Activated B cell treated with CpG ODN at 0.5 μM for 24 hours (primary cell): Measurements from ENCODE around the gene SHISAL1. TPM values are rescaled to one million over a fixed set of nuclear protein-coding genes. Genes with fewer than 3 reads are reported as not detected.

Experiments
- ATAC-seq: fragments of 200-7000 bp; cut with Tn5 transposase; one replicate; pipeline ENCODE4 v1.10.0; 2021; ENCODE audit warnings: low read depth, mild to moderate bottlenecking, moderate library complexity
- CTCF ChIA-PET: fragments of 350-600 bp; sonication (Branson Sonifier 250); formaldehyde crosslinking; loops from one replicate; lab custom pipeline; 2021; ENCODE audit warnings: antibody characterized with exemption; lab: Charles Lee
- POLR2A ChIA-PET: fragments of 350-600 bp; sonication (Branson Sonifier 250); formaldehyde crosslinking; loops from one replicate; lab custom pipeline; 2021; ENCODE audit warnings: antibody characterized with exemption; lab: Charles Lee
- DNase-seq: peaks from one replicate; pipeline ENCODE4 v3.0.0; 2022
- H3K27ac Mint-ChIP-seq: one replicate; pipeline ENCODE4 v1.8.0; 2020; ENCODE audit warnings: mixed read lengths
- H3K27me3 Mint-ChIP-seq: one replicate; pipeline ENCODE4 v1.8.0; 2021; ENCODE audit warnings: mixed read lengths
- H3K36me3 Mint-ChIP-seq: one replicate; pipeline ENCODE4 v1.8.0; 2021; ENCODE audit warnings: low read depth, mixed read lengths
- H3K4me1 Mint-ChIP-seq: one replicate; pipeline ENCODE4 v1.8.0; 2021; ENCODE audit warnings: mixed read lengths
- H3K4me3 Mint-ChIP-seq: one replicate; pipeline ENCODE4 v1.8.0; 2020; ENCODE audit warnings: mild to moderate bottlenecking, mixed read lengths
- H3K9me3 Mint-ChIP-seq: one replicate; pipeline ENCODE4 v1.8.0; 2020; ENCODE audit warnings: mixed read lengths
- CTCF ChIP-seq: fragments of 200-600 bp; IDR thresholded peaks from one replicate; pipeline ENCODE4 v1.8.0; 2022; ENCODE audit warnings: antibody characterized with exemption, mild to moderate bottlenecking
- intact Hi-C: fragments of 100-400 bp; cut with micrococcal nuclease; formaldehyde crosslinking; loops from one replicate; pipeline ENCODE4 v1.15.1; 2024
- total RNA-seq: library from RNA; stranded (reverse); gene quantifications from 2 replicates; pipeline ENCODE4 v1.2.3, GENCODE V29; 2022

SHISAL1 gene
- total RNA-seq, 1 donor from 2014 or later: not detected

DNA sequence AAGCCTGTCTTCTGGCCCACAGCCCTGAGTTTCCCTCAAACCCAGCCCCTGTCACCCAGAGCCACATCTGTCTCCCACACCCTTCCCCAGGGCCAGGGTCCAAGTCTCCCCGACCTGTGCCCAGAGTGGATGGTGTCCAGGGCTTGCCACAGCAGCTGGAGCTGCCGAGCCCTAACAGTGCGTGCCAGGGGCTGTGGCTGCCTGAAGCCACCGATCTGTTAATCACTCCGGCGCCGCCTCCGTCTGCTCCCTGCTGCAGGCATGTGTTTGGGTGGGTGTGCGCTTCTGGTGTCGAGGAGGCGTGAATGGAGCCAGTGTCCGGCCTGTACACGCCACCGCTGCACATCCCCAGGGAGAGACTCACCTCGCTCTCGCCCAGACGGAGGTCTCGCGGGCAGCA, 26.1 kb downstream of the SHISAL1 start:
- ChIA-PET POLR2A (no interaction called here), CTCF (no interaction called here)
- intact Hi-C loops: no loop called here
- DNase-seq (no peak), ATAC-seq (no peak)
- H3K4me1 Mint-ChIP-seq: no peaks in the 10 kb centered on the region
- H3K9me3 Mint-ChIP-seq: no peaks in the 10 kb centered on the region
- no peak for TF ChIP-seq CTCF
- H3K4me3 Mint-ChIP-seq: no peak overlapping the region
- peaks cover 19% of the 10 kb centered on the region for H3K27me3 Mint-ChIP-seq
- H3K27ac Mint-ChIP-seq: no peak overlapping the region
- H3K36me3 Mint-ChIP-seq: no peaks in the 10 kb centered on the region

- POLR2A ChIA-PET: no interaction called here
- TF ChIP-seq CTCF: no peak
- H3K4me3 Mint-ChIP-seq: no peak overlapping the region
- intact Hi-C loops: no loop called here
- H3K9me3 Mint-ChIP-seq: no peaks in the 10 kb centered on the region
- no peaks in the 10 kb centered on the region for H3K4me1 Mint-ChIP-seq
- ATAC-seq: no peak
- H3K27ac Mint-ChIP-seq: no peak overlapping the region
- no peak for DNase-seq
- no peaks in the 10 kb centered on the region for H3K36me3 Mint-ChIP-seq
- CTCF ChIA-PET: no interaction called here
- peaks cover 24% of the 10 kb centered on the region for H3K27me3 Mint-ChIP-seq
These were observed 28.0 kb downstream of the SHISAL1 start for GRCh38 chr22:44284711-44285110.

DNA sequence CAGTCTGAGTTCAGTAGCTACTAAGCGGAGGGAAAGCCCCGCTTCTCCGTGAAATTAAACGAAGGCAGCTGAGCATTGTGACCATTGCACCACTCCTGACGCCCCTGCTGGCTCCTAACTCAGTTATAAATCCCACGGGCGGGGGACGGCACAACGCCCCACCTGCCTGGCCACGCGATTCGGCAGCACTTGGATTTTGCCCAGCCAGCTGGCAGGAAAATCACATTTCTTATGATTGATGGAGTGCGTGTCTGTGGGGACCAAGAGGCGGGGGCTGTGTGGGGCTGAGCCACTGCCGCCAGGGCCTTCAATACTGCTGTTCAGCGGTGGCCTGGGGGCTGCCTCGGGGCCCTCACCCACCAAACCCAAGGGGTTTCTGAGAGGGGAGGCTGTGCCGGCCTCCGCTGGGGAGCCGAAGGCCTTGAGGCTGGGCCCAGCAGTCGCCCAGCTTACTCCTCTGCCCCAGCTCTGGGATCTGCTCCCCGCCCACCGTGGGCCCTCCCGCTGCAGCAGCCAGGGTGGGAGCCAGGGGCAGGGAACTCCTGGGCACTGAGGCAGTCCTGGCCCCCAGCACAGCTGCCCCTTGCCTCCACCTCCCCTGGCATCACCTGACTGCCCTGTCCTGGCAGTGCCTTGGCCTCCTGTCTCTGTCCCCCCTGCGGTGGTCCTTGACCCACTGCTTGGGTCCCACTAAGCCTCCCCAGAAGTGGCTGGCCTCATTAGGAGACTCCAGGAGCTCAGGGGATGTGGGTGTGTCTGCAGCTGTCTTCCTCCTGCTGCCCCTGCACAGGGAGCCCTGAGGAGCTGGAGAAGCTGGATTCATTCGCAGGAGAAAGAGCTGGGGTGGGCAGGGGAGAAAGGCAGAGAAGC, 30.7 kb downstream of the SHISAL1 start:
- intact Hi-C loops: no loop called here
- no peak for TF ChIP-seq CTCF
- Mint-ChIP-seq H3K4me1 (no peaks in the 10 kb centered on the region), H3K9me3 (no peaks in the 10 kb centered on the region), H3K4me3 (no peak overlapping the region), H3K36me3 (no peaks in the 10 kb centered on the region), H3K27ac (no peak overlapping the region), H3K27me3 (peaks cover 33% of the 10 kb centered on the region)
- ChIA-PET POLR2A (no interaction called here), CTCF (no interaction called here)
- ATAC-seq: no peak
- no peak for DNase-seq

DNA sequence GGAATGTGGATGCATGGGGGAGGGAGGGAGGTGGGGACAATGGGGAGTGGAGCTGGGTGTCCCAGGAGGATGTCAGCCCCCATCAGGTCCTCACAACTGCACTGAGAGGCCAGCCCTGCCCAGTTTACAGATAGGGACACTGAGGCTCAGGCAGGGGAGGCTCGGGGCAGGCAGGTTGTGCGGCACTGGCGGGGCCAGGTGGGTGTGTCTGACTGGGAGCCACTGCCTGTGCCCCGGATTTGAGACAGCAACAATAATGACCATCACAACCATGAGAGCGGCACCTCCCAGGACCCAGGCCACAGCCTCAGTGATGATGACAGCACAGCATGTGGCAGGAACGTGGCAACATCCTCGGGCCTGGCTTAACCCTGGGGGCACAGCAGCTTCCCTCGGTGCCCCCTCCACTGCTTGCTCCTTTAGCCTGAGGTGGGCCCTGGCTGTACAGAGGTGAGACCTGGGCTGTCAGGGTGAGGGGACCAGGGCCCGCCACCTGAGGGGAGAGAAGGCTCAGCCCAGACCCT, 32.0 kb downstream of the SHISAL1 start:
- Mint-ChIP-seq H3K36me3 (no peaks in the 10 kb centered on the region), H3K27ac (no peak overlapping the region), H3K4me3 (no peak overlapping the region), H3K4me1 (no peaks in the 10 kb centered on the region), H3K9me3 (no peaks in the 10 kb centered on the region), H3K27me3 (peaks cover 36% of the 10 kb centered on the region)
- DNase-seq: no peak
- intact Hi-C loops: no loop called here
- ChIA-PET CTCF (no interaction called here), POLR2A (no interaction called here)
- no peak for ATAC-seq
- TF ChIP-seq CTCF: no peak

- H3K36me3 Mint-ChIP-seq: no peaks in the 10 kb centered on the region
- CTCF ChIA-PET: no interaction called here
- H3K4me1 Mint-ChIP-seq: no peaks in the 10 kb centered on the region
- peaks cover 33% of the 10 kb centered on the region for H3K27me3 Mint-ChIP-seq
- ATAC-seq (no peak), DNase-seq (no peak)
- intact Hi-C loops: no loop called here
- TF ChIP-seq CTCF: no peak
- no peaks in the 10 kb centered on the region for H3K9me3 Mint-ChIP-seq
- POLR2A ChIA-PET: no interaction called here
- no peak overlapping the region for H3K27ac Mint-ChIP-seq
- H3K4me3 Mint-ChIP-seq: no peak overlapping the region
These were observed 33.7 kb downstream of the SHISAL1 start for GRCh38 chr22:44279069-44279360.
